GM12891 (cell line): Measurements from ENCODE around the gene MRPL32.

Experiments used
- PAX5 ChIP-seq: IDR thresholded peaks from 2 replicates; pipeline ENCODE4 v1.6.1; 2011; ENCODE audit warnings: low read length, moderate library complexity, mild to moderate bottlenecking; ENCODE audit not compliant: insufficient read depth, severe bottlenecking
- POLR2A ChIP-seq: IDR thresholded peaks from 2 replicates; pipeline ENCODE4 v1.6.1; 2011; ENCODE audit warnings: low read depth, low read length, control low read depth
- POLR2AphosphoS5 ChIP-seq: IDR thresholded peaks from 2 replicates; pipeline ENCODE4 v1.6.1; 2011; ENCODE audit warnings: low read depth, low read length, control low read depth
- POU2F2 ChIP-seq: IDR thresholded peaks from 2 replicates; pipeline ENCODE4 v1.6.1; 2011; ENCODE audit warnings: low read depth, mild to moderate bottlenecking, control low read depth, low read length, moderate library complexity
- SPI1 ChIP-seq: IDR thresholded peaks from 2 replicates; pipeline ENCODE4 v1.6.1; 2011; ENCODE audit warnings: low read depth, low read length, control low read depth
- TAF1 ChIP-seq: IDR thresholded peaks from 2 replicates; pipeline ENCODE4 v1.6.1; 2011; ENCODE audit warnings: low read depth, low read length, control low read depth

DNA sequence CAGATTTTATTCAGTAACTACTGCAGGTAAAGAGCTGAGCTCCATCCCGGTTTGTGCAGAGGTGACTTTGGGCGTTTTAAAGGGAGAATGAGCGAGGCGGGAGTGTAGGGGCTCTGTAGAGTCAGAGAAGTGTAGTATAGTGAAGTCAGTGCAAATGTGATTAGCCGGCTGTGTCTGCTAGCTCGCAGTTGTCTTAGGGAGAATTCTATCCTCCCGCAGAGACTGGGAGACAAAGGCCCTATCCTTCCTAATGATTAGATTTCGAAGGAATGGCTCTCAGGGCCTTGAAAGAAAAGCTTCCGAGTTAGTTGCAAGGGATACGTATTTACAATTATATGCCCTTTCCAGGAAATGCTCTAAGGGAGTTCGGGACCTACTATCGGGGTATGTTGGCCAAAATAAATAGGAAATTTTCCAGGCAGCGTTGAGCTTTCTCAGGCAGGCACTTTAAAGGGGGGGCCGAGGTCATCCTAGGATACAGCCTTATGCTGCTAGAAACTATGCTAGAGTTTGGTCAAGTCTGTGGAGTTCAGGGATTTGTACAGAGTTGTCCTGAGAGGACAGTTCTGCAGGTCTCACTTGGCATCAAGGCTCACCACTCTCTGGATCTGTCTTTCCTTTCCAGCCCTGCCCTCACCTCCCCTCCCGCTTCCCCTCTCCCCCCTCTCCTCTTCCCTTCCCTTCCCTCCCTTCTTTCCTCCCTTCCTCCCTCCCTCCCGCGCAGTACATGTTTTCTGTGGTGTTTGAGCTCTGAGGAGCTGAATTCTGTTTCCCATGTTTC, 825 bp downstream of the MRPL32 start:
- TF ChIP-seq POLR2A (no peak), POLR2AphosphoS5 (no peak), TAF1 (no peak), POU2F2 (no peak), SPI1 (no peak), PAX5 (no peak)
